Activated B cell treated with CpG ODN at 0.5 μM for 24 hours (primary cell): ENCODE measurements around the gene FHIT. TPM values are rescaled to one million over a fixed set of nuclear protein-coding genes. Genes with fewer than 3 reads are reported as not detected.
"Not testable (repeated sequence)": the region's sequence is repeated elsewhere in the genome, so short reads cannot be mapped to it uniquely, and the experiment has no call there.

Source experiments
- ATAC-seq: fragments of 200-7000 bp; cut with Tn5 transposase; one replicate; pipeline ENCODE4 v1.10.0; 2021; ENCODE audit warnings: low read depth, mild to moderate bottlenecking, moderate library complexity
- CTCF ChIA-PET: fragments of 350-600 bp; sonication (Branson Sonifier 250); formaldehyde crosslinking; loops from one replicate; lab custom pipeline; 2021; ENCODE audit warnings: antibody characterized with exemption; lab: Charles Lee
- POLR2A ChIA-PET: fragments of 350-600 bp; sonication (Branson Sonifier 250); formaldehyde crosslinking; loops from one replicate; lab custom pipeline; 2021; ENCODE audit warnings: antibody characterized with exemption; lab: Charles Lee
- DNase-seq: peaks from one replicate; pipeline ENCODE4 v3.0.0; 2022
- H3K27ac Mint-ChIP-seq: one replicate; pipeline ENCODE4 v1.8.0; 2020; ENCODE audit warnings: mixed read lengths
- H3K27me3 Mint-ChIP-seq: one replicate; pipeline ENCODE4 v1.8.0; 2021; ENCODE audit warnings: mixed read lengths
- H3K36me3 Mint-ChIP-seq: one replicate; pipeline ENCODE4 v1.8.0; 2021; ENCODE audit warnings: low read depth, mixed read lengths
- H3K4me1 Mint-ChIP-seq: one replicate; pipeline ENCODE4 v1.8.0; 2021; ENCODE audit warnings: mixed read lengths
- H3K4me3 Mint-ChIP-seq: one replicate; pipeline ENCODE4 v1.8.0; 2020; ENCODE audit warnings: mild to moderate bottlenecking, mixed read lengths
- H3K9me3 Mint-ChIP-seq: one replicate; pipeline ENCODE4 v1.8.0; 2020; ENCODE audit warnings: mixed read lengths
- CTCF ChIP-seq: fragments of 200-600 bp; IDR thresholded peaks from one replicate; pipeline ENCODE4 v1.8.0; 2022; ENCODE audit warnings: antibody characterized with exemption, mild to moderate bottlenecking
- intact Hi-C: fragments of 100-400 bp; cut with micrococcal nuclease; formaldehyde crosslinking; loops from one replicate; pipeline ENCODE4 v1.15.1; 2024
- total RNA-seq: library from RNA; stranded (reverse); gene quantifications from 2 replicates; pipeline ENCODE4 v1.2.3, GENCODE V29; 2022

Gene FHIT
- total RNA-seq, 1 donor from 2014 or later, result 5.5 TPM

DNA sequence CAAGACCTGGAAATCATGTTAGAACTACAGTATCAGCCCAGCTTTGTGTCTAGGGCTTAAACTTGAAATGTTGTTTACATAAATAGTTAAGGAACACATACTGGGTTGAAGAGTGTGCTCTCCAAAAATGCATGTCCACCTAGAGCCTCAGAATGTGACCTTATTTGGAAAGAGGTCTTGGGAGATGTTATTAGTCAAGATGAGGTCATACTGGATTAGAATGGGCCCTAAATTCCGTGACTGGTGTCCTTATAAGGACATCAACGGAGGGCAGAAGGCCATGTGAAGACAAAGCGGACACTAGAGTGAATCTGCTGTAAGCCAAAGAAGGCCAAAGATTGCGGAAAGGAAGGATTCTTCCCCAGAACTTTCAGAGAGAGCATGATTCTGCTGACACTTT is 1442.2 kb downstream of the FHIT start:
- TF ChIP-seq CTCF, result no peak
- peaks cover 25% of the 10 kb centered on the region for H3K4me1 Mint-ChIP-seq
- no peak for DNase-seq
- no peaks in the 10 kb centered on the region for H3K9me3 Mint-ChIP-seq
- no peak for ATAC-seq
- no peak overlapping the region for H3K4me3 Mint-ChIP-seq
- H3K36me3 Mint-ChIP-seq, result no peaks in the 10 kb centered on the region
- intact Hi-C loops, result loop anchor here (1.0 kb wide), 1 partner anchor 234 kb away; no protein-coding TSS in a partner anchor
- H3K27me3 Mint-ChIP-seq, result no peaks in the 10 kb centered on the region
- no peak overlapping the region for H3K27ac Mint-ChIP-seq
- CTCF ChIA-PET, result interaction anchor here (1.1 to 2.4 kb wide), 3 partner anchors 49 to 234 kb away, joined by 3 to 22 read pairs (median 5); no protein-coding TSS in a partner anchor
- POLR2A ChIA-PET, result no interaction called here

- no peak overlapping the region for H3K4me3 Mint-ChIP-seq
- DNase-seq (no peak), ATAC-seq (no peak)
- ChIA-PET POLR2A (no interaction called here), CTCF (interaction anchor here (1.1 kb wide), 2 partner anchors 49 to 233 kb away, joined by 3 to 5 read pairs; no protein-coding TSS in a partner anchor)
- no peaks in the 10 kb centered on the region for H3K36me3 Mint-ChIP-seq
- intact Hi-C loops, result no loop called here
- no peak for TF ChIP-seq CTCF
- H3K4me1 Mint-ChIP-seq, result peaks cover 25% of the 10 kb centered on the region
- no peaks in the 10 kb centered on the region for H3K27me3 Mint-ChIP-seq
- H3K27ac Mint-ChIP-seq, result no peak overlapping the region
- no peaks in the 10 kb centered on the region for H3K9me3 Mint-ChIP-seq
Measured at GRCh38 chr3:59808446-59808845, 1442.8 kb downstream of the FHIT start.

DNA sequence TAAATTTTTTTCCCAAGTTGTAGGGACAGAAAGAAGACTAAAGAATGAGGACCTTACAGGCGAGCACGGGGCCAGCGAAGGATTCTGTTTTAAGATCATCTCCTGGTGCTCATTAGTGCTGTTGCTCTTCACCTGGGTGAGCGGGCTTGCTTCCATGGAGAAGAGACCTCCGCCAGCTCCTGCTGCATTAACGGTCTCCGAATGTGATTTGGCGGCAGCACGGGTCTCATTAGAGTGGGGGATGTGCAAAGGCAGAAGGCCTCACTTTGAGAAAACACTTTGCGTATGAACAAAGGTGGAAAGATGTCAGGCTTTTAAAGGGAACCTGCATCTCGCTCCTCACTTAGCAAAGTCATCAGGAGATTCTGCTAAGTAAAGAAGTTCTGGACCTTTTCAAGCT is 1448.0 kb downstream of the FHIT start:
- Mint-ChIP-seq H3K4me3 (no peak overlapping the region), H3K27ac (no peak overlapping the region), H3K27me3 (no peaks in the 10 kb centered on the region), H3K36me3 (no peaks in the 10 kb centered on the region), H3K9me3 (no peaks in the 10 kb centered on the region), H3K4me1 (no peaks in the 10 kb centered on the region)
- ChIA-PET CTCF (no interaction called here), POLR2A (no interaction called here)
- ATAC-seq, result no peak
- no peak for TF ChIP-seq CTCF
- no peak for DNase-seq
- intact Hi-C loops, result no loop called here

GRCh38 chr3:59802453-59802852 is 1448.8 kb downstream of the FHIT start:
- H3K36me3 Mint-ChIP-seq, intact Hi-C loops, H3K4me3 Mint-ChIP-seq, DNase-seq, CTCF ChIA-PET, POLR2A ChIA-PET, H3K27me3 Mint-ChIP-seq, ATAC-seq, H3K9me3 Mint-ChIP-seq, H3K27ac Mint-ChIP-seq, H3K4me1 Mint-ChIP-seq: not testable (repeated sequence)

GRCh38 chr3:59802045-59802444 is 1449.2 kb downstream of the FHIT start:
- H3K27me3 Mint-ChIP-seq, result no peaks in the 10 kb centered on the region
- no peak for TF ChIP-seq CTCF
- intact Hi-C loops, result no loop called here
- H3K27ac Mint-ChIP-seq, result no peak overlapping the region
- H3K36me3 Mint-ChIP-seq, result no peaks in the 10 kb centered on the region
- CTCF ChIA-PET, result no interaction called here
- H3K9me3 Mint-ChIP-seq, result no peaks in the 10 kb centered on the region
- ATAC-seq (no peak), DNase-seq (no peak)
- H3K4me3 Mint-ChIP-seq, result no peak overlapping the region
- POLR2A ChIA-PET, result no interaction called here
- no peaks in the 10 kb centered on the region for H3K4me1 Mint-ChIP-seq

GRCh38 chr3:59800481-59800880 is 1450.8 kb downstream of the FHIT start:
- Mint-ChIP-seq H3K27me3 (no peaks in the 10 kb centered on the region), H3K4me1 (no peaks in the 10 kb centered on the region), H3K4me3 (no peak overlapping the region), H3K9me3 (no peaks in the 10 kb centered on the region), H3K27ac (no peak overlapping the region), H3K36me3 (no peaks in the 10 kb centered on the region)
- CTCF ChIA-PET, result no interaction called here
- TF ChIP-seq CTCF, result no peak
- DNase-seq (no peak), ATAC-seq (no peak)
- POLR2A ChIA-PET, result no interaction called here
- intact Hi-C loops, result no loop called here
